Measurements from ENCODE around the gene SHISA9. TPM values are rescaled to one million over a fixed set of nuclear protein-coding genes. Genes with fewer than 3 reads are reported as not detected.

The SHISA9 gene
- polyA plus RNA-seq, 3 donors = 0.01 TPM; not detected in 2

- peaks cover 14 to 15% of the 10 kb centered on the region in 2 donors for H3K9me3 ChIP-seq (replicated peaks in 1 of 2; ENCODE audit: control insufficient read depth in 1 of 2, insufficient read depth in 1 of 2, low read length in 2 of 2)
- H3K9ac ChIP-seq (ENCODE audit: insufficient read depth, low read length, poor library complexity, severe bottlenecking) = no peak overlapping the region
Measured at GRCh38 chr16:13171313-13171712, 269.9 kb downstream of the SHISA9 start.

GRCh38 chr16:13176711-13177110, 275.3 kb downstream of the SHISA9 start:
- no peak overlapping the region for H2AFZ ChIP-seq (ENCODE audit: insufficient read depth, low read depth, low read length, poor library complexity, severe bottlenecking)
- DNase-seq = no peak
- intact Hi-C loops (cut with micrococcal nuclease) = no loop called here
- TF ChIP-seq CTCF (IDR thresholded peaks at IDR 0.05) = no peak
- no CpG with 5 or more reads among the region's 3 CpGs for WGBS (ENCODE audit: insufficient coverage)
- no peaks in the 10 kb centered on the region for H3K4me1 ChIP-seq (ENCODE audit: control insufficient read depth in 1 of 2, insufficient read depth in 2 of 2, low read length in 2 of 2)
- no peak overlapping the region for H3K27ac Mint-ChIP-seq
- H3K79me2 ChIP-seq (ENCODE audit: insufficient read depth, low read length) = no peaks in the 10 kb centered on the region
- no peaks in the 10 kb centered on the region for H3K4me1 Mint-ChIP-seq
- H3K27ac ChIP-seq (ENCODE audit: low read depth in 1 of 2, low read length in 2 of 2) = no peak overlapping the region
- H3K27me3 Mint-ChIP-seq (ENCODE audit: low read depth in 3 of 3) = peaks cover 0 to 3% (median 2%) of the 10 kb centered on the region in 3 donors
- no peak overlapping the region for H3K4me3 ChIP-seq (replicated peaks in 1 of 3; ENCODE audit: low read depth in 2 of 3, low read length in 3 of 3)
- no peak overlapping the region for H3K4me2 ChIP-seq (replicated peaks; ENCODE audit: extremely low read depth, low read length, poor library complexity, severe bottlenecking)
- H3K36me3 ChIP-seq (replicated peaks in 1 of 2; ENCODE audit: control insufficient read depth in 1 of 2, insufficient read depth in 2 of 2, low read length in 2 of 2) = no peaks in the 10 kb centered on the region
- H3K27me3 ChIP-seq (ENCODE audit: control insufficient read depth in 2 of 2, insufficient read depth in 2 of 2, low read length in 2 of 2) = no peaks in the 10 kb centered on the region
- peaks cover 0 to 11% (median 4%) of the 10 kb centered on the region in 7 donors for H3K9me3 Mint-ChIP-seq
- H3K9ac ChIP-seq (ENCODE audit: insufficient read depth, low read length, poor library complexity, severe bottlenecking) = no peak overlapping the region
- no peaks in the 10 kb centered on the region for H4K20me1 ChIP-seq (ENCODE audit: insufficient read depth, low read length)
- no peaks in the 10 kb centered on the region for H3K9me3 ChIP-seq (replicated peaks in 1 of 2; ENCODE audit: control insufficient read depth in 1 of 2, insufficient read depth in 1 of 2, low read length in 2 of 2)
- H3K36me3 Mint-ChIP-seq = no peaks in the 10 kb centered on the region
- H3K4me3 Mint-ChIP-seq = no peak overlapping the region

More at GRCh38 chr16:13171313-13171712, 269.9 kb downstream of the SHISA9 start:
- no peak overlapping the region for H3K4me3 Mint-ChIP-seq
- H3K36me3 ChIP-seq (replicated peaks in 1 of 2; ENCODE audit: control insufficient read depth in 1 of 2, insufficient read depth in 2 of 2, low read length in 2 of 2) = no peaks in the 10 kb centered on the region
- H4K20me1 ChIP-seq (ENCODE audit: insufficient read depth, low read length) = no peaks in the 10 kb centered on the region
- no peaks in the 10 kb centered on the region for H3K79me2 ChIP-seq (ENCODE audit: insufficient read depth, low read length)
- no peak overlapping the region for H2AFZ ChIP-seq (ENCODE audit: insufficient read depth, low read depth, low read length, poor library complexity, severe bottlenecking)
- no peaks in the 10 kb centered on the region for H3K27me3 Mint-ChIP-seq (ENCODE audit: low read depth in 3 of 3)
- WGBS (ENCODE audit: insufficient coverage) = 37% methylated on average over 3 of the region's 4 CpGs
- no peaks in the 10 kb centered on the region for H3K27me3 ChIP-seq (ENCODE audit: control insufficient read depth in 2 of 2, insufficient read depth in 2 of 2, low read length in 2 of 2)
- intact Hi-C loops (cut with micrococcal nuclease) = no loop called here
- H3K4me1 ChIP-seq (ENCODE audit: control insufficient read depth in 1 of 2, insufficient read depth in 2 of 2, low read length in 2 of 2) = no peaks in the 10 kb centered on the region
- H3K36me3 Mint-ChIP-seq = no peaks in the 10 kb centered on the region
- no peak overlapping the region for H3K27ac ChIP-seq (ENCODE audit: low read depth in 1 of 2, low read length in 2 of 2)
- TF ChIP-seq CTCF (IDR thresholded peaks at IDR 0.05) = no peak
- no peak for DNase-seq
- H3K4me3 ChIP-seq (replicated peaks in 1 of 3; ENCODE audit: low read depth in 2 of 3, low read length in 3 of 3) = no peak overlapping the region
- H3K27ac Mint-ChIP-seq = no peak overlapping the region
- peaks cover 7 to 28% (median 10%) of the 10 kb centered on the region in 7 donors for H3K9me3 Mint-ChIP-seq
- H3K4me1 Mint-ChIP-seq = no peaks in the 10 kb centered on the region
- no peak overlapping the region for H3K4me2 ChIP-seq (replicated peaks; ENCODE audit: extremely low read depth, low read length, poor library complexity, severe bottlenecking)

All from CD14-positive monocyte (primary cell).